ENCODE results near the gene GREM2.

GRCh38 chr1:240455228-240455821 is 156.6 kb downstream of the GREM2 start:
- no peak for TF ChIP-seq EZH2 (IDR thresholded peaks at IDR 0.05; ENCODE audit: insufficient read depth, poor library complexity, severe bottlenecking)
- TF ChIP-seq EZH2phosphoT487 (IDR thresholded peaks at IDR 0.05; ENCODE audit: insufficient read depth, low read depth), result no peak
